HEK293T (cell line): ENCODE results near the gene DQX1.

Experiments used
- BHLHE40 ChIP-seq: fragments of 450-650 bp; IDR thresholded peaks from 2 replicates; pipeline ENCODE4 v1.6.1; 2016; ENCODE audit warnings: mild to moderate bottlenecking, moderate library complexity, borderline replicate concordance
- ELF4 ChIP-seq: fragments of 450-650 bp; IDR thresholded peaks from 2 replicates; pipeline ENCODE4 v1.6.1; 2017; ENCODE audit warnings: antibody characterized with exemption
- FOXA1 ChIP-seq: fragments of 450-650 bp; IDR thresholded peaks from 2 replicates; pipeline ENCODE4 v1.6.1; 2016; ENCODE audit warnings: mild to moderate bottlenecking
- HDGF ChIP-seq: fragments of 450-650 bp; IDR thresholded peaks from 2 replicates; pipeline ENCODE4 v1.6.1; 2017; ENCODE audit warnings: antibody characterized with exemption, borderline replicate concordance
- L3MBTL2 ChIP-seq: fragments of 450-650 bp; conservative IDR thresholded peaks from 2 replicates; pipeline ENCODE4 v1.6.1; 2016; ENCODE audit warnings: mild to moderate bottlenecking
- NFRKB ChIP-seq: fragments of 450-650 bp; IDR thresholded peaks from 2 replicates; pipeline ENCODE4 v1.6.1; 2016; ENCODE audit warnings: mild to moderate bottlenecking, moderate library complexity
- SP1 ChIP-seq: fragments of 450-650 bp; IDR thresholded peaks from 2 replicates; pipeline ENCODE4 v1.6.1; 2017
- ZNF384 ChIP-seq: fragments of 450-650 bp; IDR thresholded peaks from 2 replicates; pipeline ENCODE4 v1.6.1; 2016

- TF ChIP-seq FOXA1 (no peak), BHLHE40 (no peak), HDGF (no peak), L3MBTL2 (no peak), ELF4 (no peak), SP1 (no peak), ZNF384 (no peak), NFRKB (no peak)
Measured at GRCh38 chr2:74536166-74536950, 10.3 kb upstream of the DQX1 start.
